IMR-90 (cell line): ENCODE measurements around the gene PCCA. TPM values are rescaled to one million over a fixed set of nuclear protein-coding genes. Genes with fewer than 3 reads are reported as not detected.

Experiments used
- ATAC-seq: fragments of 200-7000 bp; cut with Tn5 transposase; 2 replicates; pipeline ENCODE4 v1.9.1; 2020; ENCODE audit warnings: low read depth, mild to moderate bottlenecking, moderate library complexity
- BruUV-seq: library from RNA; stranded (reverse); fragments of 400-500 nt; replicated peaks from 2 replicates; lab custom pipeline; 2021; lab: Mats Ljungman, UMichigan
- CTCF ChIA-PET: fragments of 300-600 bp; formaldehyde crosslinking; extraction: SDS; loops from one replicate; lab custom pipeline; 2021; ENCODE audit warnings: antibody characterized with exemption; lab: Yijun Ruan, JAX
- POLR2A ChIA-PET: fragments of 300-600 bp; sonication (Branson Sonifier 250); formaldehyde crosslinking; loops from one replicate; lab custom pipeline; 2022; ENCODE audit warnings: antibody characterized with exemption; ENCODE audit not compliant: unreplicated experiment; lab: Charles Lee
- DNase-seq: peaks from one replicate; pipeline ENCODE4 v3.0.0; 2013
- H2AFZ ChIP-seq: replicated peaks from 2 replicates; pipeline ENCODE3; 2013; ENCODE audit warnings: low read length, mild to moderate bottlenecking; ENCODE audit not compliant: poor library complexity
- H2AK5ac ChIP-seq: 2 replicates; pipeline ENCODE4 v1.6.1; 2013; ENCODE audit warnings: low read depth, low read length, inconsistent platforms
- H2AK9ac ChIP-seq: replicated peaks from 2 replicates; pipeline ENCODE3; 2013; ENCODE audit warnings: mild to moderate bottlenecking, low read depth, low read length, moderate library complexity; ENCODE audit not compliant: poor library complexity
- H2BK120ac ChIP-seq: 2 replicates; pipeline ENCODE4 v1.6.1; 2013; ENCODE audit warnings: low read depth, low read length, inconsistent platforms
- H2BK15ac ChIP-seq: 3 replicates; pipeline ENCODE4 v1.6.1; 2013; ENCODE audit warnings: low read depth, low read length, inconsistent platforms
- H2BK20ac ChIP-seq: 2 replicates; pipeline ENCODE4 v1.6.1; 2013; ENCODE audit warnings: low read depth, mild to moderate bottlenecking, inconsistent platforms, low read length, moderate library complexity
- H2BK5ac ChIP-seq: 2 replicates; pipeline ENCODE4 v1.6.1; 2013; ENCODE audit warnings: mild to moderate bottlenecking, low read depth, low read length, inconsistent platforms; ENCODE audit not compliant: poor library complexity, severe bottlenecking
- H3K14ac ChIP-seq: replicated peaks from 2 replicates; pipeline ENCODE4 v1.6.1; 2013; ENCODE audit warnings: low read depth, low read length, inconsistent platforms
- H3K18ac ChIP-seq: 2 replicates; pipeline ENCODE4 v1.6.1; 2013; ENCODE audit warnings: low read depth, low read length, control low read depth
- H3K23ac ChIP-seq: 2 replicates; pipeline ENCODE4 v1.6.1; 2013; ENCODE audit warnings: low read depth, low read length, inconsistent platforms
- H3K27ac ChIP-seq: 2 replicates; pipeline ENCODE4 v1.5.1; 2013; ENCODE audit warnings: mild to moderate bottlenecking, control low read depth, low read length; ENCODE audit not compliant: insufficient read depth
- H3K27me3 ChIP-seq: 2 replicates; pipeline ENCODE4 v1.6.1; 2013; ENCODE audit warnings: low read length; ENCODE audit not compliant: control insufficient read depth, insufficient read depth
- H3K36me3 ChIP-seq: 2 replicates; pipeline ENCODE4 v1.6.1; 2013; ENCODE audit warnings: low read length, mixed read lengths; ENCODE audit not compliant: control insufficient read depth, insufficient read depth
- H3K4ac ChIP-seq: 2 replicates; pipeline ENCODE4 v1.6.1; 2013; ENCODE audit warnings: low read depth, low read length, inconsistent platforms
- H3K4me1 ChIP-seq: 2 replicates; pipeline ENCODE4 v1.6.1; 2013; ENCODE audit warnings: low read length, mixed read lengths; ENCODE audit not compliant: control insufficient read depth, insufficient read depth
- H3K4me2 ChIP-seq: 2 replicates; pipeline ENCODE4 v1.6.1; 2013; ENCODE audit warnings: low read depth, mild to moderate bottlenecking, control low read depth, low read length, moderate library complexity
- H3K4me3 ChIP-seq: 2 replicates; pipeline ENCODE4 v1.5.1; 2013; ENCODE audit warnings: low read depth, mild to moderate bottlenecking, control low read depth, low read length, moderate library complexity; ENCODE audit not compliant: insufficient read depth
- H3K56ac ChIP-seq: 2 replicates; pipeline ENCODE4 v1.6.1; 2013; ENCODE audit warnings: low read length, inconsistent platforms; ENCODE audit not compliant: insufficient read depth; ENCODE audit errors: extremely low read depth
- H3K79me1 ChIP-seq, 2 experiments: 2 replicates each; pipeline ENCODE4 v1.6.1; 2013; ENCODE audit warnings: low read length in 2 of 2, inconsistent platforms in 1 of 2, low read depth in 1 of 2
- H3K9ac ChIP-seq: 2 replicates; pipeline ENCODE4 v1.6.1; 2013; ENCODE audit warnings: low read depth, low read length, control low read depth
- H3K9me1 ChIP-seq: 2 replicates; pipeline ENCODE4 v1.6.1; 2013; ENCODE audit warnings: low read length, inconsistent platforms; ENCODE audit not compliant: insufficient read depth
- H3K9me3 ChIP-seq: 2 replicates; pipeline ENCODE4 v1.6.1; 2013; ENCODE audit warnings: low read length; ENCODE audit not compliant: control insufficient read depth, insufficient read depth
- H4K20me1 ChIP-seq: 2 replicates; pipeline ENCODE4 v1.6.1; 2013; ENCODE audit warnings: low read length, inconsistent platforms; ENCODE audit not compliant: insufficient read depth
- H4K5ac ChIP-seq: 2 replicates; pipeline ENCODE4 v1.6.1; 2013; ENCODE audit warnings: mild to moderate bottlenecking, low read depth, low read length, control low read depth
- H4K8ac ChIP-seq, 2 experiments: 2 replicates each; pipeline ENCODE4 v1.6.1; 2013; ENCODE audit warnings: low read depth in 2 of 2, low read length in 2 of 2, control low read depth in 1 of 2, inconsistent platforms in 1 of 2
- H4K91ac ChIP-seq: 2 replicates; pipeline ENCODE4 v1.6.1; 2013; ENCODE audit warnings: low read depth, low read length, inconsistent platforms; ENCODE audit not compliant: insufficient read depth
- CEBPB ChIP-seq: IDR thresholded peaks from 2 replicates; pipeline ENCODE4 v1.6.1; 2012; ENCODE audit warnings: low read depth, low read length, improper control_type of control experiment
- FOS ChIP-seq: fragments of 150-350 bp; IDR thresholded peaks from 2 replicates; pipeline ENCODE4 v1.6.1; 2016; ENCODE audit warnings: low read depth, low read length
- MAZ ChIP-seq: IDR thresholded peaks from 2 replicates; pipeline ENCODE4 v1.6.1; 2012; ENCODE audit warnings: low read depth, mild to moderate bottlenecking, low read length, improper control_type of control experiment, moderate library complexity, borderline replicate concordance
- WGBS, 2 experiments: methylation state at CpG; one replicate each; pipeline versions ENCODE4 v1.1.5 to v1.1.7; 2013; ENCODE audit warnings: missing lambda C conversion rate in 2 of 2; ENCODE audit not compliant: insufficient read length in 1 of 2; ENCODE audit errors: extremely low coverage in 2 of 2; 5-methylcytosine and 5-hydroxymethylcytosine counted together
- dilution Hi-C: fragments of 300-500 bp; cut with HindIII; formaldehyde crosslinking; loops from one replicate; pipeline ENCODE4 v1.14.3; 2018; ENCODE audit warnings: low sequenced_read_pairs; ENCODE audit not compliant: unreplicated experiment
- in situ Hi-C: fragments of 300-500 bp; cut with MboI; formaldehyde crosslinking; loops from 3 replicates; pipeline ENCODE4 v1.14.3; 2019; ENCODE audit warnings: low sequenced_read_pairs, inconsistent platforms, mixed read lengths
- intact Hi-C: fragments of 100-400 bp; cut with micrococcal nuclease; formaldehyde crosslinking; loops from 2 replicates; pipeline ENCODE4 v1.10.0; 2022
- polyA plus RNA-seq, 3 experiments: library from polyadenylated mRNA; depleted of rRNA; stranded (reverse); fragments of >200 nt; gene quantifications; 2 replicates each; pipeline ENCODE4 v1.2.3, GENCODE V29; 2012; ENCODE audit warnings: low replicate concordance in 1 of 3
- total RNA-seq: library from RNA; depleted of rRNA; stranded (reverse); fragments of >200 nt; gene quantifications from 2 replicates; pipeline ENCODE4 v1.2.3, GENCODE V29; 2012

PCCA gene
- total and polyA plus RNA-seq, 2 of the 4 experiments (the other 2 are of a cell fraction): 7.6 to 24.0 TPM

DNA sequence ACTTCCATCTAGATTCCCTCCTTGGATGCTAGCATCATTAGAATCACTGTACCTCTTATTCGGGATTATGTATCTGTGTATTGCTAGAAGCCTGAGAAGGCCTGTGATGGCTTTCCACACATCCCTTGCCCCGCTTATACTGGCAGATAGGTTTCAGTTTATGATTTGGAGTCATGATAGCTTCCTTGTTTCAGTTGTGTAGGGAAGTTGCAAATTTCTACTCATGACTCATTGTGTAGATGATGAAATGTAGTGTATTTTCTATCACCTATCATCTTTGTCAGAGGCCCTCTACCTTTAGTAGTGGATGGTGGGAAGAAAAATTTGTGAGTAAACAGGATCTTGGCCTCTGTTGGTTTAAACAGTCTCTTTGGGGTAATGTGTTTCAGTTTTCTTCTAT, 334.5 kb downstream of the PCCA start:
- dilution Hi-C loops (no loop called here), in situ Hi-C loops (no loop called here), intact Hi-C loops (no loop called here)
- TF ChIP-seq MAZ: no peak
- TF ChIP-seq CEBPB: peak; percentile 42; the same call in 1 of the 2 replicates
- 0 out of 2 replicates have a peak, but pooled peaks have one; percentile 5 for TF ChIP-seq FOS
- H3K36me3 ChIP-seq: 0 out of 2 replicates have a peak, but pooled peaks cover 3% of the 10 kb centered on the region
- no peak overlapping the region for H3K4me3 ChIP-seq
- POLR2A ChIA-PET: no interaction called here
- H4K5ac ChIP-seq: peak overlapping the region; percentile 91
- H2AK9ac ChIP-seq: no peak overlapping the region
- H3K9me3 ChIP-seq: no peaks in the 10 kb centered on the region
- no TSS peak for BruUV-seq
- H4K91ac ChIP-seq: no peak overlapping the region
- H2BK20ac ChIP-seq: no peak overlapping the region
- no peak overlapping the region for H2AK5ac ChIP-seq
- H4K20me1 ChIP-seq: no peaks in the 10 kb centered on the region
- H2BK120ac ChIP-seq: no peak overlapping the region
- no CpG with 5 or more reads among the region's 2 CpGs for WGBS, 2 experiments
- no peak overlapping the region for H3K9ac ChIP-seq
- H3K56ac ChIP-seq: no peak overlapping the region
- no peaks in the 10 kb centered on the region for H3K27me3 ChIP-seq
- no peak overlapping the region for H2AFZ ChIP-seq
- H2BK5ac ChIP-seq: no peak overlapping the region
- H3K79me1 ChIP-seq: no peaks in the 10 kb centered on the region
- H3K4ac ChIP-seq: no peak overlapping the region
- H3K18ac ChIP-seq: no peak overlapping the region; the same call in 1 of the 2 replicates
- H3K9me1 ChIP-seq: no peaks in the 10 kb centered on the region; the same call in 1 of the 2 replicates
- peak; percentile 56 for DNase-seq
- H3K23ac ChIP-seq: no peak overlapping the region
- no peak overlapping the region for H4K8ac ChIP-seq
- ATAC-seq: peak; percentile 44; the same call in 1 of the 2 replicates
- H3K27ac ChIP-seq: no peak overlapping the region
- H2BK15ac ChIP-seq: no peak overlapping the region
- CTCF ChIA-PET: no interaction called here
- H3K4me2 ChIP-seq: peak overlapping the region; percentile 50; the same call in 1 of the 2 replicates
- peaks cover 4% of the 10 kb centered on the region for H3K4me1 ChIP-seq
- peak overlapping the region; percentile 21; the same call in 1 of the 2 replicates for H3K14ac ChIP-seq
